Frontal cortex (tissue), 4 donors: ENCODE results near the gene LRRC55. TPM values are rescaled to one million over a fixed set of nuclear protein-coding genes. Genes with fewer than 3 reads are reported as not detected.
"Not testable (repeated sequence)": the region's sequence is repeated elsewhere in the genome, so short reads cannot be mapped to it uniquely, and the experiment has no call there.

Experiments used
- DNase-seq, 2 donors: peaks; one replicate each; pipeline ENCODE4 v3.0.0; 2012; ENCODE audit warnings: low spot score in 2 of 2
- FAIRE-seq: peaks from 2 replicates; lab custom pipeline; 2012; peaks lifted over from hg19 to GRCh38; lab: Jason Lieb, UNC
- total RNA-seq: library from RNA; depleted of rRNA; stranded (reverse); fragments of >200 nt; gene quantifications from one replicate; pipeline ENCODE4 v1.2.3, GENCODE V29; 2014
- donor health status: control.
- donor health status: control.
- donor health status: control.

LRRC55 gene
- total RNA-seq, 1 donor from 2014 or later = 15.9 TPM

DNA sequence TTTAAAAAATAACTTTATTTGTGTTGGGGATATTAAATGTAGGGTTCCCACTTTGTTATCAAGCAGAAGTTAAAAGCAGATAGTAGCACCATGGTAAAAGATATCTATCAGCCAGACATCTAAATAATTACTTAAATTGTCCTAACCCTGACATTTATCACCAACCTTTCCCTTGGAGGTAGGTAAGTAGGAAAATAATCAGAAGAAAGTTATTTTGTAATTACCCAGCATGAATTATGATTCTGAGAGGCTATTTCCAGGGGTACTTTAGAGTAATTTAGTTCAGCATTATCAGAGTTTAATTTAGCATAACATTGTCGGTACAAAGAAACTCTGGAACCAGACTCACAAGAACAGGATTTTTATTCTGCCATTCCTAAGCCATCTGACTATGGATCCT is 23.2 kb upstream of the LRRC55 start:
- DNase-seq (no peak), FAIRE-seq (no peak)

DNA sequence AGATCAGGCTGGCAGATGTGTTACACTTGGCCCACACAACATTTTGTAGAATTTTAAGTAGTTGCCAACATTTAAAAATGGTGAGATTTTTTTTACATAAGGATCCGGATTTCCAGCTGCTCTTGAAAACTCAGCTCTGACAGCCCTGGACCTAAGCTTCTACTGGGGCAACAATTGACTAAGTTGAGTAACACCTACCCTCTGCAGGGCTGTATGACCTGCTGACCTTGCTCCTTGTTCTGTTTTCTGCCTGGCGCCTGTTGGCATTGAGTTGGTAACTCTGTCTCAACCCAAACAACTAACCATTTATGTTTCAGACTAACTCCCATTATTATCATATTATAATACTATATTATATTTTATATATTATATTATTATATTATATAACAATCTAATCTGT is 21.1 kb upstream of the LRRC55 start:
- FAIRE-seq (no peak), DNase-seq (no peak)

DNA sequence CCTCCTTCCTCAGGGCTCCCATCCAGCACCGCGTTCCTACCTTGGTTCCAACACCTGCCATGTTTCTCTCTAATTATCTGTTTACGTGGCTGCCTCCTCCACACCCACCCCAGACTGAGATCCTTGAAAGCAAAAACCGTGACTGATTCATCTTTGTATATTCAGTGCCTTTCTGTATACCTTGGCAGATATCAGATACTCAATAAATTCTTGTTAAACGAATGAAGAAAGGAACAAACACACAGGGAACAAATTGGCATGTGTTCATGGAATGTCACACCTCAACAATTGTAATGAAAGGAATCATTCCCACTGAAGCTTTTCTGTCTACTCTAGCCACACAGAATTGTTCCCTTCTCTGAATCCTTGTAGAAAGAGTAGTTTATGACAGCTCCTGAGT is 20.4 kb upstream of the LRRC55 start:
- DNase-seq = no peak
- FAIRE-seq = no peak

DNA sequence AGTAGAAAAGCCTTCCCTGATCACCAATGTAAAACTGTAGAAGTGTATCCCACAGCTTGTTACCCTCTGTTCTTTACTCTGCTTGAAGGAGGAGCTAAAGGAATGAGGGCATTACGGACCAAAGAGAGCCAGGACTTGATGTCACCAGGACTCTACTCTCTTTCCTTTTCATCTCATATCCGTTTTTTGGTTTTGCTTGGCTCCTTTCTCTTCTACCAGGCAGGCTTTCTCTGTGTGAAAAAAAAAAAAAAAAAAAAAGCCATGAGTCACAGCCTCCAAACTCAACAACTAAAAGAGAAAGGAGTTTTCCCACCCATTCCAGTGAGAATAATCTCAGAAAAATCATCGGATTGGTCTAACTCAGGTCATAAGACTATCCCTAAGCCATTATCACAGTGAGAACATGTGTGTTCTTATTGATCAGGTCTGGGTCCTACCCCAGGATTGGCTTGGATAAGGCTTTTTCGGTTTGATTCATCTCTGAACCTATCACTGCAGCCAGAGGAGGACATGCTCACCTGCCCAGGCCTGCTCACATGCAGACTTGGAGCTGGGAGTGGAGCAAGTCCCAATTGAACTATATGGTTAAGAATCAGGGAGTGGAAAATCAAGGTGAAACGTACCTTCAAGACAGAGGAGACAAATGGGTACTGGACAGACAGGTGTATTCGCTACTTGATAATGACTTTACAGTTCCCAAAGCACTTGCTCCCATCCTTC is 19.4 kb upstream of the LRRC55 start:
- DNase-seq (no peak), FAIRE-seq (no peak)

DNA sequence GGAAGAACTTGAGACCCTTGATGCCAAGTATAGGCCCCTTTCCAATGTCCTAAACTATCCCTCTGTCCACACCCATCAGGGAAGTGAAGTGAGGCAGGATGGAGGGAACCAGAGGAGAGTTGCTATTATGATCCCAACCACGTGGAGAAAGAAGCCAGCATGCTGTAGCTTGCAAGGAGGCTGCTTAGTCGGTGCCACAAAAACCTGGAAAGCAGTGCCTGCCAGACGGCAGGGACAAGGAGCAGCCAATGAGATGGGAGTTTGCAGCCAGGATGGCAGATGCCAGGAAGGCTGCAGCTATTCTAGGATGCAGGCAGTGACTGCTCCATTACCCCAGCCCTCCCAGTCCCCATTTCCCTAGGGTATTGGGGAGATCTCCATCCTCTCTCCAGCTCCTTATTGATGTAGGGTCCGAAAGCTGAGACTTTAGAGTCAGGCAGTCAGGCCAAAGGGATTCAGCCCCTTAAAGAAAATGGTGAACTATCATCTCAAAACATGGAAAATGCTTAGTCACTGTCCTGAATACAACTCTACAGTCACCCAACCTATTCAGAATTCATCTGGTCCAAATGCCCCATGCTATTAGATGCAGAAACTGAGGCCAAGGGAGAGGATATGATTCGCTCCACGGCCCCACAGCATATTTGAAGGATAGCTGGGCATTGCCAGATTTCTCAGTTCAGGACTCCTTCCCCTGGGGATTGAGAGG is 18.4 kb upstream of the LRRC55 start:
- DNase-seq (no peak), FAIRE-seq (no peak)

DNA sequence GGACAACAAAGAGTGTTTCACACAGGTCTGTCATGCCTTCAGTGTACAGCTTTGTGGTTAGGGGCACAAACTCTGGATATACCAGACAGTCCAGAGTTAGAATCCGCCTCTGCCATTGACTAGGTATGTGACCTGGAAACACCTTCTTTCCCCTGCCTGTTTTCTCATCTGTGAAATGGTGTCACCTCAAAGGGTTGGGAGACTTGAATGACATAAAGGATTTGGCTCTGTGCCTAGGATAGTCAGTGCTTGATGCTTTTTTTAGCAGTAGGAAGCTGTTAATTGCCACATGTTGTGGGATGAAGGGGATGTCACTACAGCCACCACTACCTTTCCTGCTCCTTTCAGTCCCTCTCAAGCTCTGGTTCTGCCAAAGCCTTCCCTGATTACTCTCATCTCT is 17.4 kb upstream of the LRRC55 start:
- FAIRE-seq (no peak), DNase-seq (no peak)

DNA sequence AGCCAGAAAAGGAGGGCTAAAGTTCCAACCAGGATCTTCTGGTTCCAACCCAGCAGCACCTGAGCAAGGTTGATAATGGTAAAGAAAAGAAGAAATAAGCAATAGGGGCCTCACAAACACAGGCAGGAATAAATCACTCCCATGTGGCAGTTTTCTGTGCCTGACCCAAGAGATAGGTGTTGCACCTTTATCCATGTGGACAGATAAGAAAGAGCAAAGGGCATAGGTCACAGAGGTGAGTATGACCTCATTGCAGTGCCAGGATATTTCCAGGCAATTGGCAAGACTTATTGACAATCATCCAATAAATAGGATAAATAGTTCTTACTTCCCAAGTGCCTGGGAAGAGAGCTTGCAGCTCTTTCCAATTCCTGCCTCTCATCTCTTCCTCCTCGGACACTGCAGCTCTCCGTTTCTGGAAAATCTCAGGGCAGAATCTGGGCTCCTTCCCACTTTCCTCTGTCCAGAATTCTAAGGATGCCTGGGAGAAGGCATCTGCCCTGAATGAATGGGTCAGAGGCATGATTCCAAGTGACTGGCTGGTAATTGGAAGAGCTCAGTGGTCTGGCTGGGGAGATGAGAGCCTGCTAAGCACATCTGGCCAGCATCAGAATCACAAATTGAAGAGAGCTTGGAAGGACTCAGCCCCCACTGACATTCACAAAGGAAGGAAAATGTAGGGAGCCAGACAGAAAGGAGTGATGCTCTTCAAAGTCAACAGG is 14.5 kb upstream of the LRRC55 start:
- DNase-seq (peak in 1 of 2 donors; percentile 10), FAIRE-seq (no peak)

DNA sequence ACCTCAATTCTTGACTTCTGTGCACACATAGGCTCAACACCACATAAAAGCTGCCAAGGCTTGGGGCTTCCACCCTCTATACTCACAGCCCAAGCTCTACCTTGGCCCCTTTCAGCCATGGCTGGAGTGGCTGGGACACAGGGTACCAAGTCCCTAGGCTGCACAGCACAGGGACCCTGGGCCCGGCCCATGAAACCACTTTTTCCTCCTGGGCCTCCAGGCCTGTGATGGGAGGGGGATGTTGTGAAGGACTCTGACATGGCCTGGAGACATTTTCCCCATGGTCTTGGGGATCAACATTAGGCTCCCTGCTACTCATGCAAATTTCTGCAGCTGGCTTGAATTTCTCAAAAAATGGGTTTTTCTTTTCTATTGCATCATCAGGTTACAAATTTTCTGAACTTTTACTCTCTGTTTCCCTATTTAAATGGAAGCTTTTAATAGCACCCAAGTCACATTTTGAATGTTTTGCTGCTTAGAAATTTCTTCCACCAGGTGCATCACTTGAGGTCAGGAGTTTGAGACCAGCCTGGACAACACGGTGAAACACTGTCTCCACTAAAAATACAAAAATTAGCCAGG is 11.9 kb upstream of the LRRC55 start:
- FAIRE-seq, DNase-seq: not testable (repeated sequence)

DNA sequence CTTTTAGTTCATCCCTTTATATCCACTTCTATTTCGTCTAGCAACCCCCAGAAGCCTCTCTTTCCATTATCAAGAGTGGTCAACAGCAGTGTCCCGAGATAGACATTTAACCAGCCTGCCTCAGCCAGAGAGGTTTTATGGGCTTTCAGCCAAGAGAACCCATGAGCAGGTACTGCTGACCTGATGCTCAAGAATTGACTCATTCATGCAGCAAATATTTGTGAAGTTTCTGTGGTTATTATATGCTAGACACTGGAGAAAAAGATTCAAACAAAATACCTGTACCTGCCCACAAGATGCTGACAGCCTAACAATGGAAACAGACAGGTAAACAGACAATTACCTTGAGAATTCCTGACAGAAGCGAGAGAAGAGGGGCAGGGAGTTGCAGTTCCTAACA is 9.7 kb upstream of the LRRC55 start:
- FAIRE-seq (no peak), DNase-seq (no peak)

DNA sequence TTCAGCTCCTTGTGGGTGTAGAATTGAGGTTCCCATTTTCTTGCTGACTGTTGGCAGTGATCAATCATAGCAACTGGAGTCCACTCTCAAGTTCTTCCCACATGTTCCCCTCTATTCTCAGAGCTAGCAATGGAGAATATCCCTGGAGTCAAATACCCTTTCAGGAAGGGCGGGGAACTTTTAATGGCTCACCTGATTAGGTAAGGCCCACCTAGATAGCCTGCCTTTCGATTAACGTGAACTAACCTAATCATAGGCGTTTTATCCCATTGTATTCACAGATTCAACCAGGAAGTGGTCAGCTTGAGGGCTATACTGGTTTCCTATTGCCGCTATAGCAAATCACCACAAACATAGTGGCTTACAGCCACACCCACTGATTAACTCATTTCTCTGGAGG is 7.1 kb upstream of the LRRC55 start:
- FAIRE-seq = no peak
- DNase-seq = no peak

DNA sequence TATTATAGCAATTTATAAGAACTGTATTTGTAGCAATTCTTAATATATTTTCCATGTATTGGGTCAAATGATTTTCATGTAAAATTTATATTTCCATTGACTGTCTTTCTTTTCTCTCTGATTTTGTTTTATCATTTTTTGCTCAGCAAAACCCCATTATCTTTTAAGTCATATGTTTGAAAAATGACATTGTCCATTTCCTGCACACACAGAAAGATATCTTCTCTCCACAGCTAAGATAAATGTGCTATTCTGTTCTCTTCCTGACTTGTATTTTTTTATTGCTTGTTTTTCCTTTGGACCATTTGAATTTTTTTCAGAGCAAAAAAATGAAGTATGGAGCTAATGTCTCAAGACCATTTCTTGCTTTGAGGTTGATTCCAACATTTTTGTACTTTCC is 6.3 kb upstream of the LRRC55 start:
- FAIRE-seq = no peak
- DNase-seq = no peak

DNA sequence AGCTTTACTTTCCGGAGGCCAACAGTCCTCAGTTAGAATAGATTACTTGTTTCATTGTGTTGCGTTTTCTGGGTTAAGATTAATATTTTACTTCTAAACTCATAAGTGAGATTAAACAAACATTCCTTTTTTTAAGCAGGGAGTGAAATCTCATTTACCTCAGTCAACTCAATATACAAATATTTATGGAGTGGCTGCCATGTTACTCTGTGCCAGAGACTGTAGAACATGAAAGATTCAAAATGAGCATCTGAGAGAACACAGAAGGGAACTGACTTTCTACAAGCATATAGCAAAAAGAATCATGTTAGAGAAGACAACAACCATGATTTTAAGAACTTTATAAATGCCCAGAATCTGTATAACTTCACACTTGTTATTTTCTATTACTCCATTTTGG is 3.4 kb upstream of the LRRC55 start:
- DNase-seq = no peak

DNA sequence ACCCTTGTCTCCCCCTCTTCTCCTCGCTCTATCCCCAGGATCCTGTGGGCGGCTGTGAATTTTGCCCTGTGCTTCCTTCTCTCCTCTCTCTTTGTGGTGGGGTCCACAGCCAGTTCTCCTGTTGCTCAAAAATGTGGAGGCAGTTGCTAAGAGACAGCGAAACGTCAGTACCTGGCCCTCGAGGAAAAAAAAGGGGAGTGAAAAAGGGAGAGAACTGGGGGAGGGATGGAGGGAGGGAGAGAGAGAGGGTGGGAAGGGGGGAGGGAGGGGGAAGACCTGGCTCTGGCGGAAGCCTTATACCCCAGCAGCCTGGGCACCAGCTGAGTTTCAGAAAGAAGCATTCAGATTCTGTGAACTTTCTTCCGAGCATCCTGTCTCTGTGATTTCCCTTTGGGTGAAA is 2.1 kb upstream of the LRRC55 start:
- DNase-seq (no peak), FAIRE-seq (no peak)

More for the DNA sequence above, 3.4 kb upstream of the LRRC55 start:
- FAIRE-seq = no peak

DNA sequence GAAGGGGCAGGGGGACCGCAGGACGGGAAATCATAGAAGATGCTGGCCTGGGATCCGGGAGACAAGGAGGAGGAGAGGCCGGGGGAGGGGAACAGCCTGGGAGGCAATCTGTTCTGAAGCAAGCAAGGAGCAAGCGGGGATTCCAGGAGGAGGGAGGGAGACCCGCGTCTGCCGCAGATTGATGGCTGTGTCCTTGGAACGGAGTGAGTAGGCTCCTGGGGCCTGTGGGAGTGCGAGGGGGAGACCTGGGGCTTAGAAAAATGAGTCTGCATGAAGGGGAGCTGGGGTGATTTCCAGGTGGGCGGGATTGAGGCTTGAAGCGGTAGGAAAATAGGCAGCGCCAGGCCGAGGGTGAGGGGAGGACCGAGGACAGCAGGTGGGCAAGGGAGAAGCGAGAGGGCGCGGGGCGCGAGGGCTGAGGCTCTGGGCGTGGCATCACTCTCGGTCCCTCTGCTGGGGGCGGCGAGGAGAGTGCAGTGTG is 1.6 kb upstream of the LRRC55 start:
- DNase-seq (no peak), FAIRE-seq (no peak)

DNA sequence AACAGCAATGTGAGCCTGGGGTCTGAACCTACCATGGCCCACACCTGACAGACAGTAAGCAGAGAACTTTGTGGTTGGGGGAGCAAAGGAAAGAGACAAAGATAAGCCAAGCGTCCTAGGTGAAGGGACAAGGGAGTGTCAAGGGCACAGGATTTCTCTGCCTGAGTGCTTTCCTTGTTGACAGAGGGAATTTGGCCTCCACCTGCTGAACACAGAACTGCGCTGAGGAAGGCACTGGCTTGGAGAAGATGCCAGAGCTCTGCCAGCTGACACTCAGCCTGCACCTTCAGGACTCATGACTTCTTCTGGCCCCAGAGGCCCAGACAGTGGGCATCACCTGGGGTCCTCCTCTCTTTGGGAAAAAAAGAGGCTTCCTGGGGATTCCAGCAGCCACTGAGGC is 789 bp upstream of the LRRC55 start:
- no peak for FAIRE-seq
- no peak for DNase-seq

DNA sequence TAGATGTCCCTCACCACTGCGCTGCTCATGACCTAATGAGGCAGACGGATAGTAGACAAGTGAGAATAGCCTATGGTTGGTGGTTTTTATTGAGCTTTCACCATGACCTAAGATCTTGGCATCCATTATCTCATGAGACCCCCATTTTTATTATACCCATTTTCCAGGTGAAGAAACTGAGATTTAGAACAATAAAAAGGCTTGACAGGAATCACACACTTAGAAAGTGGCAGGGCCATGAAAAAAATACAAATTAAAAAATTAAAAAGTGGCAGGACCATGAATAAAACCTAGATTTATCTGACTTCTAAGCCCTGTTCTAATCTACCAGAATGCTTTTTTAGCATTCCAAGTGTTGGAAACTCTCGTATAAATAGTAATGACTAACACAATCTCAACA is 1.1 kb downstream of the LRRC55 start:
- FAIRE-seq = no peak

DNA sequence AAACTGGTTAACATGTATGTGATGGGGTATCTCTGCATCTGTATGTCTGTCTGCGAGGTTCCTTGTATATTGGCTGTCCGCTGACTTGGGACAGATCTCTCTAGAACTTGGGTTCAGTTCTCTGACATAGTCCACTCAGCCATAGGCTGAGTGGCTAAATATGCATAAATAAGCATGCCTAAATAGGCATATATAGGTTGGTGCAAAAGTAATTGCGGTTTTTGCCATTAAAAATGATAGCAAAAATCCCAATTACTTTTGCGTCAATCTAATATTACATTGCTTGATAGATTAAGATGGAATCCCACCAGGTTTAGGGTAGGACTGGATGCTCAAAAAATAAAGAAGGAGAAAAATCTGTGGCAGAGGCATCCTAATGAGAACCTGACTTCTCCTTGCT is 8.8 kb downstream of the LRRC55 start:
- DNase-seq (no peak), FAIRE-seq (no peak)

More for the DNA sequence above, 1.1 kb downstream of the LRRC55 start:
- DNase-seq = no peak

DNA sequence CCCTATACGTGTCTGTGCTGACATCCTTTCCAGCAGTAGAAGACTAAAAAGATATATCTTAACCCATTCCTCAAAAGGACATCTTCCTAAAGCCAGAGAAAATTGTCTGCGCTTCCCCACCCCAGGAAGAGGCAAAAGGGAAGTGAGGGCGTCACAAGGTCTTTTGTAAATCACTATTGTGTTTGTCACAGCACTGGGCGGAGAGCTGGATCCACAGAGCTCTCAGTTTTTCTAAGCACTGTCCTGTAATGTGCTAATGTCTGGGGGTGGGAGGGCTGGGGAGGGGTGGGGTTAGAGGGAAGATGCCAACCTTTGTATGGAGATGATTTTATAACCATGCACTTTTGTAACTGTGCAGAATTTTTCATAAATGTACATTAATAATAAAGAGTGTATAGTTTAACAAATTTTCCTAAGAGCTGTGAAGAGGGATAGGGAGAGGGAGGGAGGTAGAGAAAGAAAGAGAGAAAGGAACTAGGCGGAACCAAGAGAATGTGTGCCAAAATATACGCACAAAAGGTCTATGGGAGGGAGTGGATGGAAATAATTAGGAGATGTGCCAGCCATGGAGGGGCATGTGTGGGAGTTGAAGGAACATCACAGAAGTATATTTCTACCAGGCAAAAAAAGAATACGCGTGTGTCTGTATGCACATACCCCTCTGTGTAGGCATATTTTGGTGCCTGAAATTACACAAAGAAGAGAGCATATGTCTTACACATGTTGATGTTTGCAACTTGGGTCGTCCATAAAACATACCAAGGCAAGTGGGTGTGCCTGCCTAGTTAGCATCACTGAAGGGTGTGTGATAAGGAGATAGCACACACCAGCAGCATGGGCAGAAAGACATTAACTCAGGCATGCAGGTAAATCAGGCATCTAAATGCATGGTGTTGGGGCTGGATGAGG is 9.8 kb downstream of the LRRC55 start:
- no peak for DNase-seq
- FAIRE-seq = no peak

DNA sequence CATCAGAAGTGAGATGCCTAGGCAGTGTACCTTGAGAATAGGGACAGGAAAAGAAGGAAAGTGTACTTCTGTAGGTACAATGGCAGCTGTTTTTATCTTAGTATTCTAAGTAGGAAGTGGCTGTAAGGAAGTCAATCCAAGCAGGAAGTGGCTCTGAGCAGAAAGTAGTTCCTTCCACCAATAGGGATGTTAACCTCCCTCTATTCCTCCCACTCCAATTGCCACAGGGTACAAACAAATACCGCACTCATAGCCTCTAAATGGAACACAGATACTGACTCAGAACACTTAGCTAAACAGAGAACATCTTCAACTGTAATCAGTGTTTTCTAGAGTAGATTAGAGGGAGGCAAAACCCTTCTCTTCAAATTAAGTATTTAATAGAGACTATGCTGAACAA is 10.6 kb downstream of the LRRC55 start:
- no peak for FAIRE-seq
- no peak for DNase-seq

DNA sequence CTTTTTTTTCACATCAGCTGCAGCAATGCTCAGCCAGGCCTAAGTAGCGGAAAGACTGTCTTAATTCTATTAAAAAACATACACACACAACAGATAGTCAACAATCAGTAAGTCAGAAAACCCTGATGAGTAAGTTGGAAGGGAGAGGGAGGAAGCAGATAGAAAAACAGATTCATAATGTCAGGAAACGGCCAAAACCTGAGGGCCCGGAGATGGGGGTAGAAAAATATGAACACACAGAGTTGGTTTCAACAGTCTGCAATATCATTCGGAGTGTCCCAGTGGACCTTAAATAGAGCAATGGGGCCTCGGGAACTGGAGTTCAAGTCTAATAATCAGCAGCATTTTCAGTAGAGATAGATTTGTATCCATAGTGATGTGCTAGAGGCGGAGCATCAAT is 14.8 kb downstream of the LRRC55 start:
- no peak for DNase-seq
- FAIRE-seq = no peak
